Measurements from ENCODE around the gene RPL18. TPM values are rescaled to one million over a fixed set of nuclear protein-coding genes. Genes with fewer than 3 reads are reported as not detected.
A peak's percentile ranks its signal among the peaks of the same experiment; 100 is the strongest.

The RPL18 gene
- total and polyA plus RNA-seq, 9 of the 15 experiments (the other 6 are each of a cell fraction or from before 2014, with no cell fraction given), result 312 to 2,635 (median 1,653) TPM

DNA sequence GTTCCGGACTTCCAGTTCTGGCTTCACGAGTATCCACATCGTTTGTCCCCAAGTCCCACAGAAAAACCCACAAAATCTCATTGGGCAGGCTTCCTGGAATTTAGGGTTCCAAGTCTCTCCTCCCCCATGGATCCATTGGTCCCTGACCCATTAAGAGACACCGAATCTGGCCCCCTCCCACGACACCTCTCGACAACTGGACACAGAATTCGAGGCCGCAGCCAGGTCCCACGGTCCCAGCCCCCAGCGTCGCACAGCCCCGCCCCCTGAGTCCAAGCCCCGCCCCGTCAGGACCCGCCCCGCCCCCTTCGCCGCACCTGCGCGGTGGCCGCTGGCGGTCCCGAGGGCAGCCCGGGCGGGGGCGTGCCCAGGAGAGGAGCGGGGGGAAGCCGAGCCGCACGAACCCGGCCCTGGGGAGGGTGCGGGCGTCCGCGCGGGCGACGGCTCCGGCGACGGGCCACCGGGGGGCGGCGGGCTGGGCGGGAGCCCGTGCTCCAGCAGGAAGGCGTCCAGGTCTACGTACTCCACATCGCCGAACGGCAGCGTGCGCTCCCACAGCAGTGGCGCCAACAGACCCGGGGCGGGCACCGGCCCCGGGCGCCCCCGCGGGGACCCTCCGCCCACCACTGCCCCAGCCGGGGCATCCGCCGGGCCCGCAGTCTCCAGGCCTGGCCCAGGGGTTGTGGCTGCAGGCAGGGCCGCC, 16.4 kb upstream of the RPL18 start (continued):
- TF ChIP-seq ZNF347 (CRISPR knock-in tag; IDR thresholded peaks at IDR 0.05; ENCODE audit: low read depth) (no peak), KHSRP (IDR thresholded peaks at IDR 0.05) (no peak), MAZ (CRISPR knock-in tag; conservative IDR thresholded peaks at IDR 0.05 in 1 of 2, IDR thresholded peaks at IDR 0.05 in 1 of 2) (peak; percentile 51 to 66; a peak in 3 of 4 replicates), CBX3 (IDR thresholded peaks at IDR 0.05; ENCODE audit: borderline replicate concordance in 1 of 2, low read length in 2 of 2) (no peak), PRMT5 (CRISPR knock-in tag; IDR thresholded peaks at IDR 0.05) (no peak), SMAD4 (CRISPR knock-in tag; conservative IDR thresholded peaks at IDR 0.05) (peak; percentile 31; the same call in 1 of the 2 replicates), NRF1 (conservative IDR thresholded peaks at IDR 0.05 in 1 of 2, IDR thresholded peaks at IDR 0.05 in 1 of 2) (peak; percentile 80 to 81), POLR2B (IDR thresholded peaks at IDR 0.05; ENCODE audit: low read depth, partially characterized antibody) (peak; percentile 62), FIP1L1 (IDR thresholded peaks at IDR 0.05; ENCODE audit: low read depth, low read length, poor library complexity, severe bottlenecking) (peak; percentile 45), SIN3B (IDR thresholded peaks at IDR 0.05; ENCODE audit: low read depth) (peak; percentile 54), ZNF217 (CRISPR knock-in tag; IDR thresholded peaks at IDR 0.05) (no peak), RNF2 (IDR thresholded peaks at IDR 0.05) (no peak)
- TF ChIP-seq, protein P1, sequence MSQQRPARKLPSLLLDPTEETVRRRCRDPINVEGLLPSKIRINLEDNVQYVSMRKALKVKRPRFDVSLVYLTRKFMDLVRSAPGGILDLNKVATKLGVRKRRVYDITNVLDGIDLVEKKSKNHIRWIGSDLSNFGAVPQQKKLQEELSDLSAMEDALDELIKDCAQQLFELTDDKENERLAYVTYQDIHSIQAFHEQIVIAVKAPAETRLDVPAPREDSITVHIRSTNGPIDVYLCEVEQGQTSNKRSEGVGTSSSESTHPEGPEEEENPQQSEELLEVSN (IDR thresholded peaks at IDR 0.05; ENCODE audit: borderline replicate concordance in 1 of 2, extremely low read depth in 1 of 2, insufficient read depth in 1 of 2, insufficient read length in 1 of 2, low read depth in 1 of 2, low read length in 1 of 2, poor library complexity in 1 of 2, severe bottlenecking in 1 of 2), result peak; percentile 20 to 86

Measured in K562 (cell line).